ENCODE data around the gene PANX2.
"Not testable (repeated sequence)": the region's sequence is repeated elsewhere in the genome, so short reads cannot be mapped to it uniquely, and the experiment has no call there.

PANX2 gene

GRCh38 chr22:50145721-50146438 lies 24.7 kb upstream of the PANX2 start:
- H3K4me2 ChIP-seq: no peak overlapping the region
- TF ChIP-seq CTCF (conservative IDR thresholded peaks at IDR 0.05; ENCODE audit: low read depth, low read length): no peak
- H3K9ac ChIP-seq: no peak overlapping the region
- no peaks in the 10 kb centered on the region for H3K36me3 ChIP-seq (ENCODE audit: insufficient read depth)
- H3K79me2 ChIP-seq (ENCODE audit: insufficient read depth, low read depth): no peaks in the 10 kb centered on the region
- no peak overlapping the region for H3K4me3 ChIP-seq (IDR thresholded peaks at IDR 0.05; ENCODE audit: insufficient read depth, low read depth, low read length)
- H3K4me1 ChIP-seq (ENCODE audit: low read depth, poor library complexity, severe bottlenecking): peaks cover 10% of the 10 kb centered on the region
- no peak overlapping the region for H2AFZ ChIP-seq (ENCODE audit: low read depth)
- H3K27ac ChIP-seq: no peak overlapping the region
- no peaks in the 10 kb centered on the region for H4K20me1 ChIP-seq (ENCODE audit: insufficient read depth)
- H3K27me3 ChIP-seq (ENCODE audit: insufficient read depth, low read depth): no peaks in the 10 kb centered on the region

- no peak overlapping the region for H3K4me2 ChIP-seq
- peaks cover 2% of the 10 kb centered on the region for H3K4me1 ChIP-seq (ENCODE audit: low read depth, poor library complexity, severe bottlenecking)
- H3K27me3 ChIP-seq (ENCODE audit: insufficient read depth, low read depth): no peaks in the 10 kb centered on the region
- no peaks in the 10 kb centered on the region for H3K36me3 ChIP-seq (ENCODE audit: insufficient read depth)
- no peak overlapping the region for H3K9ac ChIP-seq
- no peak overlapping the region for H3K27ac ChIP-seq
- H3K4me3 ChIP-seq (IDR thresholded peaks at IDR 0.05; ENCODE audit: insufficient read depth, low read depth, low read length): no peak overlapping the region
- H4K20me1 ChIP-seq (ENCODE audit: insufficient read depth): no peaks in the 10 kb centered on the region
- H2AFZ ChIP-seq (ENCODE audit: low read depth): no peak overlapping the region
- no peak for TF ChIP-seq CTCF (conservative IDR thresholded peaks at IDR 0.05; ENCODE audit: low read depth, low read length)
- H3K79me2 ChIP-seq (ENCODE audit: insufficient read depth, low read depth): no peaks in the 10 kb centered on the region
Measured at GRCh38 chr22:50146439-50147238, 23.9 kb upstream of the PANX2 start.

- not testable (repeated sequence) for H3K36me3 ChIP-seq (ENCODE audit: insufficient read depth); H3K27me3 ChIP-seq (ENCODE audit: insufficient read depth, low read depth); H3K4me3 ChIP-seq (IDR thresholded peaks at IDR 0.05; ENCODE audit: insufficient read depth, low read depth, low read length); H3K79me2 ChIP-seq (ENCODE audit: insufficient read depth, low read depth); H2AFZ ChIP-seq (ENCODE audit: low read depth); H3K4me2 ChIP-seq; H3K27ac ChIP-seq; H4K20me1 ChIP-seq (ENCODE audit: insufficient read depth); H3K9ac ChIP-seq; H3K4me1 ChIP-seq (ENCODE audit: low read depth, poor library complexity, severe bottlenecking)
Measured at GRCh38 chr22:50147258-50148165, 23.0 kb upstream of the PANX2 start.

- no peak overlapping the region for H3K27ac ChIP-seq
- no peaks in the 10 kb centered on the region for H3K36me3 ChIP-seq (ENCODE audit: insufficient read depth)
- no peaks in the 10 kb centered on the region for H3K27me3 ChIP-seq (ENCODE audit: insufficient read depth, low read depth)
- H3K4me3 ChIP-seq (IDR thresholded peaks at IDR 0.05; ENCODE audit: insufficient read depth, low read depth, low read length): no peak overlapping the region
- H3K79me2 ChIP-seq (ENCODE audit: insufficient read depth, low read depth): no peaks in the 10 kb centered on the region
- no peaks in the 10 kb centered on the region for H4K20me1 ChIP-seq (ENCODE audit: insufficient read depth)
- H2AFZ ChIP-seq (ENCODE audit: low read depth): no peak overlapping the region
- H3K9ac ChIP-seq: no peak overlapping the region
- no peaks in the 10 kb centered on the region for H3K4me1 ChIP-seq (ENCODE audit: low read depth, poor library complexity, severe bottlenecking)
- TF ChIP-seq CTCF (conservative IDR thresholded peaks at IDR 0.05; ENCODE audit: low read depth, low read length): no peak
- no peak overlapping the region for H3K4me2 ChIP-seq
Measured at GRCh38 chr22:50148166-50148500, 22.4 kb upstream of the PANX2 start.

All from KMS-11 (cell line).